ENCODE results near the gene PPFIA3.
"Not testable (repeated sequence)": the region's sequence is repeated elsewhere in the genome, so short reads cannot be mapped to it uniquely, and the experiment has no call there.

Gene PPFIA3

GRCh38 chr19:49103331-49104085, 15.8 kb upstream of the PPFIA3 start:
- no peak for DNase-seq (ENCODE audit: low spot score)

- no peak for DNase-seq (ENCODE audit: low spot score)
These were observed 15.0 kb upstream of the PPFIA3 start for GRCh38 chr19:49104229-49104864.

GRCh38 chr19:49106648-49107135, 12.7 kb upstream of the PPFIA3 start:
- peak; percentile 74 for DNase-seq (ENCODE audit: low spot score)

- DNase-seq (ENCODE audit: low spot score), result no peak
These were observed 11.5 kb upstream of the PPFIA3 start for GRCh38 chr19:49107625-49108459.

GRCh38 chr19:49109051-49109450, 10.3 kb upstream of the PPFIA3 start:
- DNase-seq (ENCODE audit: low spot score), result no peak

- DNase-seq (ENCODE audit: low spot score), result no peak
These were observed 9.6 kb upstream of the PPFIA3 start for GRCh38 chr19:49109569-49110233.

GRCh38 chr19:49110567-49110966, 8.8 kb upstream of the PPFIA3 start:
- DNase-seq (ENCODE audit: low spot score), result no peak

- no peak for DNase-seq (ENCODE audit: low spot score)
These were observed 7.9 kb upstream of the PPFIA3 start for GRCh38 chr19:49111218-49111998.

GRCh38 chr19:49113762-49114629, 5.3 kb upstream of the PPFIA3 start, which contains the start of gene LIN7B:
TSS of gene LIN7B (plus strand) at chr19:49114370. CDS start at chr19:49114405, 35 bp downstream.
- peak; percentile 85 for DNase-seq (ENCODE audit: low spot score)

- no peak for DNase-seq (ENCODE audit: low spot score)
These were observed 4.5 kb upstream of the PPFIA3 start for GRCh38 chr19:49114630-49115363.

GRCh38 chr19:49116544-49116943, 2.8 kb upstream of the PPFIA3 start:
- no peak for DNase-seq (ENCODE audit: low spot score)

GRCh38 chr19:49117677-49118564, 1.4 kb upstream of the PPFIA3 start:
- DNase-seq (ENCODE audit: low spot score), result no peak

- peak; percentile 94 for DNase-seq (ENCODE audit: low spot score)
These were observed 556 bp upstream of the PPFIA3 start, which contains the start of gene C19orf73 for GRCh38 chr19:49118565-49119410. TSS of gene C19orf73 (minus strand) at chr19:49119143. CDS start at chr19:49119022, 121 bp downstream.

- no peak for DNase-seq (ENCODE audit: low spot score)
These were observed 960 bp downstream of the PPFIA3 start for GRCh38 chr19:49120325-49120683.

GRCh38 chr19:49120868-49121267, 1.5 kb downstream of the PPFIA3 start:
- DNase-seq (ENCODE audit: low spot score), result no peak

- not testable (repeated sequence) for DNase-seq (ENCODE audit: low spot score)
These were observed 2.5 kb downstream of the PPFIA3 start for GRCh38 chr19:49121841-49122240.

GRCh38 chr19:49123285-49123684, 3.9 kb downstream of the PPFIA3 start:
- not testable (repeated sequence) for DNase-seq (ENCODE audit: low spot score)

Measured in hematopoietic multipotent progenitor cell treated with erythropoietin and hydrocortisone succinate and interleukin-3 and kit ligand, for 17 days (in vitro differentiated cells).